ENCODE results near the gene KIF2B.
"Not testable (repeated sequence)": the region's sequence is repeated elsewhere in the genome, so short reads cannot be mapped to it uniquely, and the experiment has no call there.

KIF2B gene, protein sequence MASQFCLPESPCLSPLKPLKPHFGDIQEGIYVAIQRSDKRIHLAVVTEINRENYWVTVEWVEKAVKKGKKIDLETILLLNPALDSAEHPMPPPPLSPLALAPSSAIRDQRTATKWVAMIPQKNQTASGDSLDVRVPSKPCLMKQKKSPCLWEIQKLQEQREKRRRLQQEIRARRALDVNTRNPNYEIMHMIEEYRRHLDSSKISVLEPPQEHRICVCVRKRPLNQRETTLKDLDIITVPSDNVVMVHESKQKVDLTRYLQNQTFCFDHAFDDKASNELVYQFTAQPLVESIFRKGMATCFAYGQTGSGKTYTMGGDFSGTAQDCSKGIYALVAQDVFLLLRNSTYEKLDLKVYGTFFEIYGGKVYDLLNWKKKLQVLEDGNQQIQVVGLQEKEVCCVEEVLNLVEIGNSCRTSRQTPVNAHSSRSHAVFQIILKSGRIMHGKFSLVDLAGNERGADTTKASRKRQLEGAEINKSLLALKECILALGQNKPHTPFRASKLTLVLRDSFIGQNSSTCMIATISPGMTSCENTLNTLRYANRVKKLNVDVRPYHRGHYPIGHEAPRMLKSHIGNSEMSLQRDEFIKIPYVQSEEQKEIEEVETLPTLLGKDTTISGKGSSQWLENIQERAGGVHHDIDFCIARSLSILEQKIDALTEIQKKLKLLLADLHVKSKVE

DNA sequence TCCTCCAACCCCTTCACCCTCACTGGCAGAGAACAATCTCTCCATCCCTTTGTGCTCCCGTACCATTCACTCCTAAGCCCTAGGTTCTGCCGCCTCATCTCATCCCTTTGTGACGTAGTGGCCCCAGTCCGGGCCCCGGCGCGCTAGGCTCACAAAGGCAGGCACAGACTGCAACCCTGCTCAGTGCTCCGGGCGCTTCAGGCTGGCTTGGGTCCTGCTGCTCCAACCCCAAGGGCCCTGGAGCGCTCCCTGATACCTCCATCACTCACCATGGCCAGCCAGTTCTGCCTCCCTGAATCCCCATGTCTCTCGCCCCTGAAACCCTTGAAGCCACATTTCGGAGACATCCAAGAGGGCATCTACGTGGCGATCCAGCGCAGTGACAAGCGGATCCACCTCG, at the start of gene KIF2B:
KIF2B (plus strand) TSS at position 164 of the 400 bp plus-strand sequence; CDS start at position 271, 107 bp downstream.
- no peak for DNase-seq (ENCODE audit: low read depth in 2 of 2)

DNA sequence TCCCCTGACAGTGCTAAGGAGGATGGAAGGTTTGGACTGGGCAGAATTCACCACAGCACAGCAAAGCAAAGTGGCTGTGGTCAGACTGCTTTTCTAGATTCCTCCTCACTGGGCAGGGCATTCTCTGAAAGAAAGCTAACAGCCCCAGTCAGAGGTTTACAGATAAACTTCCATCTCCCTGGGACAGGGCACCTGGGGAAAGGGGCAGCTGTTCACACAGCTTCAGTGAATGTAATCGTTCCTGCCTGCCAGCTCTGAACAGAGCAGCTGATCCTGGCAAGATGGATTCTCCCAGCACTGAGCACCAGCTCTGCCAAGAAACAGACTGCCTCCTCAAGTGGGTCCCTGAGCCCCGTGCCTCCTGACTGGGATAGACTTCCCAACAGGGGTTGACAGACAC, 42.4 kb upstream of the KIF2B start:
- DNase-seq (ENCODE audit: low read depth in 2 of 2), result no peak

DNA sequence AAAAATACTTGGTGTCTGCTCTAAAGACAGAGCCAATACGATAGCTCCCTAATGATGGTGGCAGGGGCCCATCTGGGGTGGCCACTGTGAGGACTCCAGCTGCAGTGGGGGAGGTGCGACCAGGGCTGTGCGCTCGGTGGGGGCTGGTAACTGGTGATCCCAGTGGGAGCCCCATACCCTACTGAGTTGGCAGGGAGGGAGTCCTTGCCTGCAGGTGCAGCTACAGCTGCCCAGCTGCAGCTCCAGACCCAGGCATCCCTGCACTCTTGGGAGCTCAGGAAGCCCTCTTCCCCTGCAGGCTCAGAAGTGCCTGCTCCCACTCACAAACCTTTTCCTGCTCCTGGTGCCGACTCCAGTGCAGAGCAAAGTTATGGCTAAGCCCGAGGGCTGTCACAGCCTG, 31.2 kb upstream of the KIF2B start:
- no peak for DNase-seq (ENCODE audit: low read depth in 2 of 2)

DNA sequence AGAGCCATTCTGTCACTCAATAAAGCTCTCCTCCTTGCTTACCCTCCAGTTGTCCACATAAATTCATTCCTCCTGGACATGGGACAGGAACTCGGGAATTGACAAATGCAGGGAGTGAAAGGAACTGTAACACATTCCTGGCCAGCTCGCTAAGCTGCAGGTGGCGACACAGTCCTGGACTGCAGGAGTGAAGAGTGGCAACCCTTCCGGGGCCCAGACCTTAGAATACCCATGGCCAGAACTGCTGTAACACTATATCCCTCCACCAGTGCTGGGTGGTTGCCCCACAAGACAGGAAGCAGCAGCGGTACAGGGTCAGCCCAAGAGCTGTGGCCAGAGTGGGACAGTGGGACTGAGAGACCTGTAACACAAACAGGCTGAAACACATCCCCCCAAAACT, 30.3 kb upstream of the KIF2B start:
- DNase-seq (ENCODE audit: low read depth in 2 of 2), result no peak

DNA sequence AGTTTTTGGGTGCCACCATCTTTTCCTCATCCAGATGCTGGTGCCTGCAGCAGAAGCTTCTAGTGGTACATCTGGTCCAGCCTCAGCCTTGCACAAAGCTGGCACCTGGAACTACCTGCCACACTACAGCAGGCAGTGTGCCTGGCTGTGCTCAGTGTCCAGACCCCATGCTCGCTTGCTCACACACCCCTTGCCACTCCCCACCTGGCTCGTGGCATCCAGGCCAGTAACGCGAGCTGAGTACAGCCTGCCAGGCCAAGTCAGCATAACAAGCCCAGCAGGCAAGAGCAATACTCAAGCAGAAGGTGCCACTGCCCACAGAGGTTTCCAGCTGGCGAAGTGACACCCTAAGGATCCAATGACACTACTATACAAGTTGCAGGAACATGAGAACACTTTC, 29.7 kb upstream of the KIF2B start:
- no peak for DNase-seq (ENCODE audit: low read depth in 2 of 2)

DNA sequence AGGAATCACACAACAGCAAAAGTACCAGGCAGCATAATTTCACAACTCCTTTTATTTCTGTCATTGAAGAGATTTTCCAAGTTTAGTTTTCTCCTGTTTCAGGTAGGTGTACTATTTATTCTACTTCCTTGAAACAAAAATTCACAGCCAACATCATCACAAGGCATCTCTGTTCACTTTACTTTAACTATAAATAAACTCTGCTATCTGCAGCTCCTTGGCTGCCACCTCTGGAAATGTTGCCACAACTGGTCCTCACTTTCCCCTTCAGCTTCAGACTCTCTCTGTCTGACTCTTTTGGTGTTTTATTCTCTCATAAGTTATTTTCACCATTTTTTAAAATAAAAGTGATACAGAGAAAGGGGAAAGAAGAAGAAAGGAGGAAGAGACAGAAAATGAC, 27.9 kb upstream of the KIF2B start:
- no peak for DNase-seq (ENCODE audit: low read depth in 2 of 2)

DNA sequence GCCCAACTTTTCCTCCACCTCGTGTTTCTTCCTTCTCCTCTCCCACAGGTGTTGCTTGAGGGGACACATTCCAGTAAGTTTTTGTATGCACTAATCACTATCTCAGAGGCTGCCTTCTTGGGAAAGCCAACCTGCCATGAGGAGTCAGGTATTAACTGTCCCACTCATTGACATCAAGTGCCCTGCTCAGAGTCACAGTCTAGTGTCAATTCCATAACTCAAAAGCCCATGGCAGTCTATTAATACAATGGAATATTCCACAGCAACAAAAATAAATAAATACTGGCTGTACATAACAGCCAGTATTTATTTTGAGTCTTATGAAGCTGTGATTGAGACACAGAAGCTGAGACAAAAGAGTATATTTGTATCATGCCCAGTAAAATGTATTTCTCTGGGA, 26.1 kb upstream of the KIF2B start:
- no peak for DNase-seq (ENCODE audit: low read depth in 2 of 2)

DNA sequence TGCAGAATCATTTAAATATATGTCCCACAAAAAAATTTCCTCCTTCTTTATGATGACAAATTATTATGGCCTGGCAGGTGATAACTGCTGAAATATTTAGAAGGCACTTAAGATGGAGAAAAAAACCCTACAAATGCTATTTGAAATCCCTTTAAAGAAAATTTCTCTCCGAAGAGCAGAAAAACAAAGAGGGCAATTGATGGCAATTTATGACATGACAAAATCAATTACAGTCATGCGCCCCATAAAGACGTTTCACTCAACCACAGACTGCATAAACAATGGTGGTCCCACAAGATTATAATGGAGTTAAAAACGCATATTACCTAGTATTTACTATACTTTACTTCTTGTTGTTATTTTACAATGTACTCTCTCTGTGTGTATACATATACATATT, 25.2 kb upstream of the KIF2B start:
- DNase-seq (ENCODE audit: low read depth in 2 of 2), result no peak

DNA sequence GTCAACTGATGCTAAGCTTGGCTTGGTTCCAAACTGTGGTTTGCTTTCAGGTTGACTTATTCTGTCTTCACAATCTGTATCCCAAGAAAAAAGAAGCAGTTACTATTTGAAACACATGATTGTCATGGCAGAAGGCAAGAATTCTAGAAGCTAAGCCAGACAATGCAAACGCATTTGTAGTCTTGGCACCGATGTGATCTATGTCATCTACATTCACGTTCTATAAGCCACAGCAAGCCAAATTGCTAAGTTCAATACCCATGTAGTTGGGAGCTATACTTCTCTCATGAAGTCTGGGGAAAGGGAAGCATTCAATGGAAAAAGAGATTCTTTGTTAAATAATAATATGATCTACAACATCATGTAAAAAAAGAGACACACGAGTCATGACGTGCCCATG, 18.3 kb upstream of the KIF2B start:
- no peak for DNase-seq (ENCODE audit: low read depth in 2 of 2)

DNA sequence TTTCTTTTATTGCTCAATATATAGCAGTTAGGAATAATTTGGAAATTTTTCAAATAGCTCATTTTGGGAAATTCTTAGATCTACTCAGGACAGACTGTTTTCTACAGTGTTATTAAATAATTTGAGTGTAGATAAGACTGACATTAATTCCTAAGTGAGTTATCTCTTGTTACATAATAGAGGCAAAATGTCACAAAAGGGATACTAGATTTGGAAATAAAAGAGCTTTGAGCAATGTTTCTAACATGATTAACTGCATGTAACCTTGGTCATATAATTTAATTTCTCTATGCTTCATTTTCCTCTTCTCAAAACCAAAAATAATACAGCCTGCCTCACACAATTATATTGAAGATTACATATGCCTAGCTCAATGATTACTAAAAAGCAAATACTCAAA, 16.3 kb upstream of the KIF2B start:
- no peak for DNase-seq (ENCODE audit: low read depth in 2 of 2)

DNA sequence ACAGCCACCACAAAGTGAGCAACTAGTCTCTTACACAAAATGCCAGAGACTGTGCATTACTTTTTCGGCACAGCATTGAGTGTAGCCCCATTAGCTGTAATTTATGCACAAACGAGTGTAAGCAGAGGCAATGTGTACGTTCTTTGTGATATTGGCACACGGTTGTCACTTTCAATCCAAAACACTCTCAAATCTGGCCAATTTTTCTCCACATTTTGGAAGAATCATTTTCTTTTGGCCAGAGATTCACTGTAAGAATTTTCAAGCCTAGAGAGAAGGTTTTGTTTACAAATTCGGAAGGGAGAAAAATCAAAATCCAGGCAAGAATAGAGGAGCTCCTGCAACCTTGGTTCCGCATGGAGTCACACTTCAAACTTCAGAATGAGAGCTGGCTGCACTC, 15.4 kb upstream of the KIF2B start:
- DNase-seq (ENCODE audit: low read depth in 2 of 2), result no peak

DNA sequence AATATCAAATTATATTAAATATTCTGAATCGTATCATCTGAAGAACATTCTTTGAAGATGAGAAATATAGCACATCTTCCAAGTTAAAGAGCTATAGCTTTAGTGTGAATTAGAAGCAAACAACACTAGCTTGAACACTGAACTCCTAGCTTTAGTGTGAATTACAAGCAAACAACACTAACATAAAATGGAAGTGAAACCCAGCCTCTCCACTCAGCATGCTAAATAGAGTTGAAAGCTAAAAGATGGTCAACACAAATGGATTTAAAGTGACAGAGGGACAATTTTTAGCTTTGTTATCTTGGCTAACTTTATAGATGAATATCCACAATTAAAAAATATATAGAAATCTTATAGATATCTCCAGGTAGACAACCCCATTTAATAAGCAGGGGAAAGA, 4.5 kb upstream of the KIF2B start:
- DNase-seq (ENCODE audit: low read depth in 2 of 2), result no peak

DNA sequence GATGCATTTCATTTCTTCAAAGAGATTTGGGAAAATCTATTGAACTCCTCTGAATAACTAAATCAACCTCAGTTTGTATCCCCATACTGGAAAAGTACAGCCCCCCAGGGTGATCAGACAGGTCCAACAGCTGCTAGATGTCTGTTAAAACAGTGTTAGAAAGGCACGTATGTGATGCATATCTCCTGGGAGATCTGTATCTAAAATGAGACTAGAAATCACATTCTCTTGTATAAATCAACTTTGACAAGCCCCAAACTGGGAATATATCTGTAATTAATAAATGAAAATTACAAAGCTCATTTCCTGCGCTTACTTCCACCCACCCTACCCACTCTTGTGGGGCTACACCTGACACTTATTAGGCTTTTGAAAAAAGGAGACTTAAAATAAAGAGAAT, 3.8 kb upstream of the KIF2B start:
- DNase-seq (ENCODE audit: low read depth in 2 of 2), result no peak

DNA sequence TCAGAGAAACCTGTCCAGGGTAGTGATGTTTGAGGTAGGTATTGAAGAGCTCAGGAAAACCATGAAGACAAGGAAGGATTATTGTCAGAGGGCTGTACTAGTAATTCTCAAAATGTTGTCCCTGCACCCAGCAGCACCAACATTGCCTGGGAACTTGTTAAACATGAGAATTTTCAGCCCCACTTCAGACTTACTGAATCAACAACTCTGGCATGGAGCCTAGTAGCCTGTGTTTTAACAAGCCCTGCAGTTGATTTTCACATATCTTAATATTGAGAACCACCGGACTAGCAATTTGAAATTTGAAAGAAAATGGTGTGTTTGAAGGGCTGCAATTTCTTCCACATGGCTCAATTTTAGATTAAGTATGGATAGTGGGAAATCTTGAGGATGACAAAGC, 2.8 kb upstream of the KIF2B start:
- no peak for DNase-seq (ENCODE audit: low read depth in 2 of 2)

DNA sequence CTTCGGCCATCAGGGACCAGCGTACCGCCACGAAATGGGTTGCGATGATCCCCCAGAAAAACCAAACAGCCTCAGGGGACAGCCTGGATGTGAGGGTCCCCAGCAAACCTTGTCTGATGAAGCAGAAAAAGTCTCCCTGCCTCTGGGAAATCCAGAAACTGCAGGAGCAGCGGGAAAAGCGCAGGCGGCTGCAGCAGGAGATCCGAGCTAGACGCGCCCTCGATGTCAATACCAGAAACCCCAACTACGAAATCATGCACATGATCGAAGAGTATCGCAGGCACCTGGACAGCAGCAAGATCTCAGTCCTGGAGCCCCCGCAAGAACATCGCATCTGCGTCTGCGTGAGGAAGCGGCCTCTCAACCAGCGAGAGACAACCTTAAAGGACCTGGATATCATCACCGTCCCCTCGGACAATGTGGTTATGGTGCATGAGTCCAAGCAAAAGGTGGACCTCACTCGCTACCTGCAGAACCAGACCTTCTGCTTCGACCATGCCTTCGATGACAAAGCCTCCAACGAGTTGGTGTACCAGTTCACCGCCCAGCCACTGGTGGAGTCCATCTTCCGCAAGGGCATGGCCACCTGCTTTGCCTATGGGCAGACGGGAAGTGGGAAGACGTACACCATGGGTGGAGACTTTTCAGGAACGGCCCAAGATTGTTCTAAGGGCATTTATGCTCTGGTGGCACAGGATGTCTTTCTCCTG, 769 bp downstream of the KIF2B start:
- DNase-seq (ENCODE audit: low read depth in 2 of 2), result no peak

DNA sequence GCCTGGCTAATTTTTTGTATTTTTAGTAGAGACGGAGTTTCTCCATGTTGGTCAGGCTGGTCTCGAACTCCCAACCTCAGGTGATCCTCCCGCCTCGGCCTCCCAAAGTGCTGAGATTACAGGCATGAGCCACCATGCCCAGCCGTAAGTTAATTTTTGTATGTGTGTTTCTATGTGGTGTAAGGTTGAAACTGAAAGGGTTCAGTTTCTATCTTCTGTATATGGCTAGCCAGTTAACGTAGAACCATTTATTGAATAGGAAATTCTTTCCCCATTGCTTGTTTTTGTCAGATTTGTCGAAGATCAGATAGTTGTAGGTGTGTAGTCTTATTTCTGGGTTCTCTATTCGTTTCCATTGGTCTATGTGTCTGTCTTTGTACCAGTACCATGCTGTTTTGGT, 12.0 kb downstream of the KIF2B start:
- not testable (repeated sequence) for DNase-seq (ENCODE audit: low read depth in 2 of 2)

DNA sequence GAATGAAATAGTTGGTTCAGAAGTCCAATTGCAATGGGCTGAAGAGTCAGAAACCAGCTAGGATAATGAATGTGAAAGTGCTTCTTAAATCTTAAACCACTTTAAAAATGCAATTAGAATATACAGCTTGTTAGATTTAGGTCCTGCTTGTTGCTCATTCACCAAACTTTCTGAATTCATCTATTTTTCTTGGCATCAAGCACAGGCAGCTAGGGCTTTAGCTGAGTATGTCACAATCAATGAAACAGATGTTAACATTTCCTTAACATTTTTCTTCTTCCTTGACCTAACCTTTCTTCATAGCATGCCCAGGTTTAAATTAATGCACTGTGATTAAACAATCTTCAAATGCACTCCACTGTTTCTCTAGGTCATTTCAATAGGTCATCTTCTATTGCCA, 14.4 kb downstream of the KIF2B start:
- DNase-seq (ENCODE audit: low read depth in 2 of 2), result no peak

DNA sequence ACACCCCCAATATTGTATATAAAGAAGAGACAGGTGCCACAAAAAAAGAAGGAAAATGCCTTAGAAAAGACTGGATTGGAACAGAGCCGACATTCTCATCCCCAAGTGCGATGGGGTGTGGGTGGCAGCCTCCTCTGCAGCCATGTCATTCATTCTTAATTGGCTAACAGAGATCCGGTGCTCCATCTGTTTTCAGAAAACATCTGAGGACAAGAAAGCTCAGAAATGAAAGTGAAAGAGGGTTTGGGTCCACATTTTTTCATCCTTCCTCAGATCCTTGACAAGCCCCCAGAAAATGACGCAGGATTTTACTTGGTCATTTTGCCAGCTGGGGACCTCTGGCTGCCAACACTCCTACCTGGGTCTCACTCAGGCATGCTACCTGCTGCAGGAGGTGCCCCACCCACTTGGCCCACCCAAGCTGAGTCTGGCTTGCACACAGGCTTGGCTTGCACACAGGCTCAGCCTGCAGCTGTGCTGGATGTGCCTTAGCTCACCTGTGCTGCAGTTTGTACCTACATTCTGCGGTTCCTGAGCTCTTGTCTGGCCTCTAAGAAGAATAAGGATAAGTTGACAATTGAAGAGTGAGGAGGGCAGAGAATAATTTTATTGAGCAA, 21.9 kb downstream of the KIF2B start:
- no peak for DNase-seq (ENCODE audit: low read depth in 2 of 2)

DNA sequence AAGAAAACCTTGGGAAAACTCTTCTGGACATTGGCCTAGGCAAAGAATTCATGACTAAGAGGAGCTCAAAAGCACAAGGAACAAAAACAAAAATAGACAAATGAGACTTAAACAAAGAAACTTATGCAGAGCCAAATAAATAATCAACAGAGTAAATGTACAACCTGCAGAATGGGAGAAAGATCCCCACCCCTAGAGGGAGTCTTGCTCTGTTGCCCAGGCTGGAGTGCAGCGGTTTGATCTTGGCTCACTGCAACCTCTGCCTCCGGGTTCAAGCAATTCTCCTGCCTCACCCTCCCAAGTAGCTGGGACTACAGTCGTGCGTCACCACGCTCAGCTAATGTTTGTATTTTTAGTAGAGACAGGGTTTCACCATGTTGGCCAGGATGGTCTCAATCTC, 48.4 kb downstream of the KIF2B start:
- not testable (repeated sequence) for DNase-seq (ENCODE audit: low read depth in 2 of 2)

All from stimulated activated CD4-positive, alpha-beta T cell treated with anti-CD3 and anti-CD28 coated beads, Interleukin-1b, Interleukin-23, amount 100 ng/mL, for 1 hour (primary cell).